Measurements from ENCODE around the gene ACVRL1.
A peak's percentile ranks its signal among the peaks of the same experiment; 100 is the strongest.
"Not testable (repeated sequence)": the region's sequence is repeated elsewhere in the genome, so short reads cannot be mapped to it uniquely, and the experiment has no call there.

The ACVRL1 gene

GRCh38 chr12:51874486-51874885 is 32.8 kb upstream of the ACVRL1 start:
- DNase-seq: no peak

- no peak for DNase-seq
Observed at GRCh38 chr12:51879102-51879501, 28.2 kb upstream of the ACVRL1 start.

- no peak for DNase-seq
Observed at GRCh38 chr12:51883295-51883694, 24.0 kb upstream of the ACVRL1 start.

- no peak for DNase-seq
Observed at GRCh38 chr12:51883998-51884675, 23.2 kb upstream of the ACVRL1 start.

GRCh38 chr12:51884676-51885229 is 22.6 kb upstream of the ACVRL1 start:
- DNase-seq: no peak

GRCh38 chr12:51885294-51886020 is 21.8 kb upstream of the ACVRL1 start:
- not testable (repeated sequence) for DNase-seq

- DNase-seq: no peak
Observed at GRCh38 chr12:51886021-51886710, 21.1 kb upstream of the ACVRL1 start.

- no peak for DNase-seq
Observed at GRCh38 chr12:51887476-51888315, 19.6 kb upstream of the ACVRL1 start, which contains the start of gene ANKRD33. TSS of gene ANKRD33 (plus strand) at chr12:51888103. CDS start at chr12:51888187, 84 bp downstream.

- DNase-seq: no peak
Observed at GRCh38 chr12:51888316-51889215, 18.7 kb upstream of the ACVRL1 start.

- peak; percentile 38 for DNase-seq
Observed at GRCh38 chr12:51889216-51890132, 17.8 kb upstream of the ACVRL1 start.

GRCh38 chr12:51890133-51890464 is 17.2 kb upstream of the ACVRL1 start:
- DNase-seq: no peak

GRCh38 chr12:51890511-51891171 is 16.7 kb upstream of the ACVRL1 start:
- DNase-seq: no peak

GRCh38 chr12:51891843-51892242 is 15.5 kb upstream of the ACVRL1 start:
- no peak for DNase-seq

GRCh38 chr12:51893786-51894185 is 13.5 kb upstream of the ACVRL1 start:
- DNase-seq: no peak

GRCh38 chr12:51895378-51896135 is 11.7 kb upstream of the ACVRL1 start:
- DNase-seq: no peak

GRCh38 chr12:51896236-51896635 is 11.1 kb upstream of the ACVRL1 start:
- no peak for DNase-seq

- no peak for DNase-seq
Observed at GRCh38 chr12:51897181-51897580, 10.1 kb upstream of the ACVRL1 start.

GRCh38 chr12:51898506-51898905 is 8.8 kb upstream of the ACVRL1 start:
- DNase-seq: no peak

GRCh38 chr12:51898937-51899336 is 8.4 kb upstream of the ACVRL1 start:
- DNase-seq: no peak

All from NCI-H510A (cell line).